ENCODE data around the gene CASZ1. TPM values are rescaled to one million over a fixed set of nuclear protein-coding genes. Genes with fewer than 3 reads are reported as not detected.

CASZ1 gene
- total RNA-seq, 1 donor from 2014 or later = 0.62 TPM

DNA sequence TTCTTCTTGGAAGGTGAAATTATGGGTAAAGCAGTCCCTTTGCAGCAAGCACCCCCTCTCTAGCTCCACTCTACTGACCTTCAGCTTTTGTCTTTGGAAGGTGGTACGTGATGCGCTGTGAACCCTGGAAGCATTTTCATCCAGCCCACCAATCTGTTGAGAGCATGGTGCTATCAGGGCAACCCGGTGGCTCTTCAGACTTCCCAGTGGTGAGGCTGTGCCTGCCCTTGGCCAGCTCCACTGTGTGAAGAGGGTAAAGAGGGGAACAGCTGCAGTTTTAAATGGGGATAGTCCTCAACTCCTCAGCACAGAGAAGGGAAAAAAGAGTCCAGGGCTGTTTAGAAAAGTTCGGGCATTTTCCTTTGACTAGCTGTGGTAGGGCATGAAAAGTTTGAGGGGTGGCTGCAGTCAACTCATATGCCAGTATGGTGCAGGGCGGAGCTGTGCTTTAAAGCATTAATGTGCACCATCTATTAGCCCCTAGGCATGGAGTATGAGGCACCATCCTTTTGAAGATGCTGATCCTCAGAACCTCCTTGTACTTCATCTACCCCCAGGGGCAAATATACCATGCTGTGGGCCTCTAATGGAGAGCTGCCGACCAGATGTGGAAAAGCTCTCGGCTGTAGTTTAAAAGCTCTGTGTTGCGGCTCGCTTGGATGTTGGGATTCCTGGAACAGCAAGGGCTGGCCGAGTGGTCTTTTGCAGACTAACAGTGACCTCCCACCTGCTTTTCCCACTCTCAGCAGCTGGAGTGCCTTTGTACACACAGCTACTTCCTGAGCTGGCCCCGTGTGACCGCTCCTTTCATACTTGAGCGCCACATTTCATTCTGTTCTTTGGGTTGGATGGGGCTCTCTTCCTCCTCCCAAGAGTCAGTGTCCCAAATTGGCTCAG is 198.7 kb downstream of the CASZ1 start:
- no peak for DNase-seq

DNA sequence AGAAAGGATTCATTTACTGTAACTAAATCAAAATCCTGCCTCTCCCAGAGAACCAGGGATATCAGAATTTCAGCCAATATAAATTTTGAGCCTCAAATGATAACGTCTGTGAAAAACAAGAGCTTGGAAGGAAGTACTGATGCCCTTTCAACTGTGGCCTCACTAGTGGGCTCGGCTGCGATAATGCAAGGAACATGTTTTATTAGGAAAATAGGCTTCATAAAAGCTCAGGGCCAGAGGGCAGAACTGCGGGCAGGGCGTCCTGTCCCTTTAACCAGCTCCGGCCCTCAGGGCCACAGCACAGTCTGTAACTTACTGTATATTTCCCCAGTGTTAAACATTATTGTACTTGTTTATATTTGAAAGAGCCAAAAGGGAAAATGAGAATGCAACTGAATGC is 199.7 kb downstream of the CASZ1 start:
- DNase-seq = no peak

- no peak for DNase-seq
Measured at GRCh38 chr1:10594595-10595223, 201.7 kb downstream of the CASZ1 start.

DNA sequence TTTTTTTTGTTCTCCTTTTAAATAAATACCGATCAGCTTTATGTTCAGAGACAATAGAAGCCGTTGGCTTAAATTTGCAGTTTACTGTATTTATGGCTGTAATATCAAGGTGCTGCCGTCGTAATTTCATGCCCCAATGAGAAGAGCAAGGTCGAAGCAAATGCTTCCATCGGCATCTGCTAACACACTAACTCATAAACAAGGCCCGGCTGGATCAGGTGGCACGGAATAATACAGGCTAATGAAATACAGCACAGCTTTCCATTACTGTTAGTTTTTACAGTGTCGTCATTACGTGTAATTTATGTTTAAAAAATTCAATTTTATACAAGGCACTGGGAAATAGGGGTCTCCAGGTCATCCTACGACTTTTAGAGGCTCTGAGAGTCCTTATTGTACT is 202.7 kb downstream of the CASZ1 start:
- no peak for DNase-seq

DNA sequence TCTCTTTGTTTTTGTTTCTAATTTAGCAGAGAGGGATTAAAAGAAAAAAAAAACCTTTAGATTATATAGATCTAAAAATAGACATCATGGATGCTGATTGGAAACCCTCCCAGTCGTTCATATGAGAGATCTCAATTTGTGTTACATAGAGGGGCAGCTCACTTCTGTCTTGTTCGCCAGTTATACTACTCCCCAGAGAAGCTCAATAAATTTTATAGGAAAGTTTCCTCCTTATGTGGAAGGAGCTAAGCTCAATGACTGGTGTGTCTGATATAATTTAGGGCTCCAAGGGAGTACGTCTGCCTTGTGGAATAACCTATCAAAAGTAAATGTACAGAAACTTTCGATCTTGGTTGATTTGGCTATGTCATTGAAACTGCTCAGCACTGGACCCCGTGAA is 204.1 kb downstream of the CASZ1 start:
- DNase-seq = no peak

DNA sequence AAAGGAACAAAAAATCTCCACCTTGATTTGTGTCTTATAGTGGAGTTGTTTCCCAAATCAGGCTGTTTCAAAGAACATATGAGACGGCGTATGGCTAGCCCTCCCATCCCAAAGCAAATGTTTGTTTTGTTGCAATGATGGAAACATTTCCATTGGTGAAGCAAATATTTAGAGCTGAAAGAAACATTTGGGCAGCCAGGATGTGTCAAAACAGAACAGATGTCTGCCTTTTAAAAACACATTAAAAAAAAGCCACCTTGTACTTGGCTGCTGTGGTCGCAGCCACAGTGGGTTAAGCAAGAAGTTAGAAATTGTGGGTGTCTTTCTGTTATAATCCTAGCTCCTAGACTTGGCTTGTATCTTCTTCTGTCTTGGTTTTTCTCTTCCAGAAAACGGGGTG is 205.4 kb downstream of the CASZ1 start:
- DNase-seq = no peak

GRCh38 chr1:10589074-10589473 is 207.4 kb downstream of the CASZ1 start:
- DNase-seq = no peak

DNA sequence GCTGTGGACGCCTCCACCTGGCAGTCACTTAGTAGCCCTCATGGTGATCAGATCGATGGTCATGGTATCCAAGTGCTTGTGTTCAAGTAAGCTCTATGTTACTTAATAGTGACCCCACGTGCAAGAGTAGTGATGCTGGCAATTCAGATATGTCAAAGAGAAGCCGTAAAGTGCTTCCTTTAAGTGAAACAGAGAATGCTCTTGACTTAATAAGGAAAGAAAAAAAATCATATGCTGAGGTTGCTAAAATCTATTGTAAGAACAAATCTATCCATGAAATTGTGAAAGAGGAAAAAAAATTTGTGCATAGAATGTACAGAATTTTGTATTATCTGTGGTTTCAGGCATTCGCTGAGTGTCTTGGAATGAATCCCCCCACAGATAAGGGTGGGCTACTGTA is 207.8 kb downstream of the CASZ1 start:
- DNase-seq = no peak

Small RNAs within 50 kb of the gene (small RNA-seq; reads per million reads assigned to genes)
- gene RN7SL614P = not detected

Other genes starting within 250 kb of the CASZ1 start
- 102 TPM for gene TARDBP, start 216.0 kb upstream of the CASZ1 start, total RNA-seq

Data from occipital lobe (tissue), 3 donors.